GM18526 (cell line): ENCODE data around the gene HS6ST3.

ENCODE experiments used
- POLR2A ChIP-seq: IDR thresholded peaks from 3 replicates; pipeline ENCODE4 v1.6.1; 2011; ENCODE audit not compliant: insufficient read length; ENCODE audit errors: extremely low read depth

HS6ST3 gene

DNA sequence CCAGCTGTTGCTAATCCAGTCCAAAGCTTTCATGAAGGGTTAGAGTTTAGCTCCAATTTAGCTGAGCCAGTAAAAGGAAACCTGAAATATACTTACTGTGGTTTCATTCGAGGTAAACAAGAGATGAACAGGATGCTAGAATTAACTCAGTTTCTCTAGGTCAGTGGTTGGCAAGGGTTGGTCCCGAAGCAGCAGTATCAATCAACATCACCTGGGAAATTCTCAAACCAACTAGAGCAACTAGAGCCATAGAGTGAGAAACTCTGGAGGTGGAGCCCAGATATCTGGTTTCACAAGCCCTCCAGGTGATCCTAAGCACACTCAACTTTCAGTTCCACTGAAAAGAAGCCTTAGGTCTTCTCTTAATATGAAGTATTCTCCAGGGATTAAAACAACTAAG lies 527.6 kb downstream of the HS6ST3 start:
- no peak for TF ChIP-seq POLR2A

DNA sequence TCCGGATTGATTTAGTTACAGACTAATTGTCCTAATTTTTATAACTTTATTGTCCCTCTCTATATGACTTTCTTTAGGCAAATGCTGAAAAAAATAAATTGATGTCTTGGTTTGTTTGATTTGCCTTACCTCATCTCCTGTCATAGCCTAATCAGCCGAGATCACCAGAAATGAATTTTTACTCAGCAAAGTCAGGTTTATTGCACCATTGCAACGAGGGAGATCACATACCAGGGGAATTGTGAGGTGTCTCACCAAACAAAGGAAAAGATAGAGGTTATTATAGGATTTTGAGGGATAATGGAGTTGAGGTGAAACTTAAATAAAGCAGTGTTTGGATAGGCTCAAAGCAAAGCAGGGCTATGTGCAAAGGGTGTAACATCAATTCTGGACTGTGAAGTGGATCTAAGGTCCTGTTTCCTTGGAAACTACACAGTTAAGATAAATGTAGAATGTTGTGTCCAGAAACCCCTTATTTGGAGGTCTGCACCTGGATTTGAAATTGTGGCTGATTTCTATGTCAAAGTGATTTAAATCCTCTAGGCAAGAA lies 531.8 kb downstream of the HS6ST3 start:
- TF ChIP-seq POLR2A, result no peak

DNA sequence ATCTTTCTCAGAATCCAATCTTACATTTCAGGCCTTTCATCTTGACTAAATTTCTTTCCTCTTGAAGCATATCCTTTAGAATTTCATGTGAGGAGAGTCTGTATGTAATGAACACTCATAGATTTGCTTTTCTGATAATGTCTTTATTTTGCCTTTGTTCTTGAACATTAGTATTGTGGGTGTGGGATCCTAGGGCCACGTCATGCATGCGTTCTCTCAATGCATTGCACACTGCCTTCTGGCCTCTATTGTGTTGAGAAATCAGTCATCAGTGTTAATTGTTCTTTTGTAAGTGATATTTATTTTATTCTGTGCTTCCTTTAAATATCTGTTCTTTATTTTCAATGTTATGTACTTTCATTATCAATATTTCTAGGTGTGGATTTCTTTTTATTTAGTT lies 539.4 kb downstream of the HS6ST3 start:
- TF ChIP-seq POLR2A, result no peak

DNA sequence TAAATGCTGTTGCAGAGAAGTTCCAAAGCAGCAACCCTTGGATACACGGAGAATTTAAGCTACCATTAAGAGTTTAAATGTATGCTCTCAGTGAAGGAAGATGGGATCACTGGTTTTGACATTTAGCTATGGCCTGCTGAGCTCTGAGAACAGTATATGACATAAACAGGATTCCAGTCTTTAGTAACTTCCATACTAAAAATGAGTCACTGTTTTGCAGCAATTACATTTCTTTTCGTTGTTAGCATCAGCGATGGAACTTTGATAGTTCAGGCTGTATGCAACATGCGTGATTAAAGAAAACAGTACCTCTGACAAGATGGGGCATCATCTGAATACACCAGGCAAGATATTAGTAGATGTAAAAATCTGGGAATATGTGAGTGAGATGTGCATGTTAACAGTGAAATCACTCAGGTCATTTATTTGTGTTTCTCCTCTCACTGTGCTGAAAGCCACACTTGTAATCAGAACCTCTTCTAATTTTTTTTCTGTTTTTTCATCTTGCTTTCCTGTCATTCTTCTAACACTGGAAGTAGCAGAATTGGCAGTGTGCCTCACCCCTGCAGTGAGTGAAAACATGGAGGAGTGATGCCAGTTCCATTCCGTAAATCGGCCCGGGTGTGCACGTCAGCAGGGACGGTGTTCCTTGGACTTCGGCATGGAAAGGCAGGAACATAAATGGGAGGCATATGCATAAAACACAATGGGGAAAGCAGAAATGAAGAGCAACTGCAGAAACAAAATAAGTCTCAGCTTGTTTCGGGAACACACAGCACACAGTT lies 542.8 kb downstream of the HS6ST3 start:
- no peak for TF ChIP-seq POLR2A

DNA sequence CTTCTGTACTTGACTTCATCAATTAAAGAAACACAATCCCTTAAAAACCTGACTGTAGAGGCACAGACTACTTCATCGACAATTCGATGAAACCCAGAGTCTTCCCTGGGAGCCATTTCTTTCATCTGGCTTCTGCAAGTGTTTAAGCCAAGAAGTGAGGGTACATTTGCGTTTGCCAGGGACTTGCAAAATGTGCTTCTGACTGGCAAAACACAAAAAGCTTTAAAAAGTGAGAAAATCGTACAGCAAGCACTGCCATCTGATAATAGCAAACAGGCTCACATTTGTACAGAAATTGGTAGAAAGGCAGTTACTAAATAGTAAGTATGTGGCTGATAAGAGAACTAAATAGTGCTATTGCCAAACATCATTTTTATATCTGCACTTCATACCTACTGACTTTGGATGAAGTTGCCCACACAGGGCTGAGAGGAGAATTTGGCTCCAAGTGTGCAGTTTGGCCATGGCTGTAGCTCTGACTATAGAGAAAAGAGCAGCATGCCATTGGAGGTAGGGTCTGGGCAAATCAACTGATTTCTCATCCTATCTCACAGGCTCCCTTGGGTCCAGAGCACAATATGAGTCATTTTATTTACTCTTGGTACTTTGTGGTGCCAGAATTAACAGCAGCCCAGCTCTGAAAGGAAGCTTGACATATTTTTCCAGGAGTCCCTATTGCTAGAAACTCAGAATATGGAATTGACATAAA lies 546.2 kb downstream of the HS6ST3 start:
- no peak for TF ChIP-seq POLR2A

DNA sequence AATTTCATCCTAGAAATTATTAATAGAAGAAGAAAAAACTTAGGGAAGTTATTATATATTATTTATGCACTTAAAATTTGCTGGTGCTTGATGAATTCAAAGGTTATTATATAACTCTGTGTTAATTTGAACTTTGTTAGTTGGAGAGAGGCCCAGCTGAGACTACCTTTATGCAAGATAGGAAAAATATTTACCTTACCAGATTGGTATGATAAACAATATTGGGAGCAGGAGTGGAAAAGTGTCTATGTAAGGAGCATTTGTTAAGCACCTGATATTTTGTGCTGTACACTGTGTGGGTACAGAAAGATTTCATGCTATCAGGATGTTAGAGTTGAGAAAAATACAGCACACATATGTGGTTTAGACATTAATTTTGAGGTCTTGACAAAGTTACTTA lies 547.1 kb downstream of the HS6ST3 start:
- no peak for TF ChIP-seq POLR2A

DNA sequence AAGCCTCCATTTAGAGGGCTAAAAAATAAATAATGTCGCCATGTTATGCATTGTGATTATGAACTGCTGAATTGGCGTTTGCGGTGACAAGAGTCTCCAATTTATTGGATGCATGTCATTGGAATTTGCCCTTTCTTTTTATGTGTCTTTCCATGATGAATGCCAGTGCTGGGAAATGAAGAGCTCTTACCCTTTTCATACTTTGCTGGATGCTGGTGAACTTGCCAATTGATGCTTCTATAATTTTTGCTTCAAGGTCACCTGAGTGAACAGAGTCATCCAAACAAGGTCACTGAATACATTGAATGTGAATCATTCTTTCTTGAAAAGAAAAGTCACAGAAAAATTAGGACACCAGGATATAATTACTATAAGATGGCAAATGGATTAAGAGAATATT lies 556.2 kb downstream of the HS6ST3 start:
- TF ChIP-seq POLR2A, result no peak

DNA sequence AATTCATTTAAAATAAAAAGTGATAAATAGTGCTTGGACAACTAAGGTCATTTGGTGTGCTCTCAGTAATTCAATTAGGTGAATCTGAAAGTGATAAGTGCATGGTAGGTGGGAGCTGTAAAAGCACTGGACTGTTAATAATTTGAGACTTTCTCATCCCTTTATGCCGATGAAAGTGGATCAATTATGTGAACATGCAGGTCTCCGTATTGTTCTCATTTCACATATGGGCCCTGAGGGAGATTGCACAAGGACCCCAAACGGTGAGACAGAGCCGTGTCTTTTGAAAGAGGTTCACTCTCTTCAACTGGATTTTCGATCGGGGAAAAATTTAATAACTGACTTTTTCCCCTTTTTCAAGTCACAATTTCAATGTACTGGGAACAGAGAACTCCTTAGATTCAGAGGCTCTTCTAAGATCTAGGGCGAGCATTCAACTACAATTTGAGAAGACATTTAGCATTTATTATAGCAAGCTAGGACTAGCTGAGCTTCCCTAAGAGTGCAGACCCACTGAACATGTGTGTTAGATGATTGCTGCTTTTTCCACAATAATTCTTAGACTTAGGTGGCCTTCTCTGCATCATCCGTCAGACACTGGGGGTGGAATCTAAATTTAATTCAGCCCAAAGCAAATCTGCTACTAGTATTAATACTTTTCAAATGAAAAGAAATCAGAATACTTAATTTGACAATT lies 556.8 kb downstream of the HS6ST3 start:
- TF ChIP-seq POLR2A, result no peak

DNA sequence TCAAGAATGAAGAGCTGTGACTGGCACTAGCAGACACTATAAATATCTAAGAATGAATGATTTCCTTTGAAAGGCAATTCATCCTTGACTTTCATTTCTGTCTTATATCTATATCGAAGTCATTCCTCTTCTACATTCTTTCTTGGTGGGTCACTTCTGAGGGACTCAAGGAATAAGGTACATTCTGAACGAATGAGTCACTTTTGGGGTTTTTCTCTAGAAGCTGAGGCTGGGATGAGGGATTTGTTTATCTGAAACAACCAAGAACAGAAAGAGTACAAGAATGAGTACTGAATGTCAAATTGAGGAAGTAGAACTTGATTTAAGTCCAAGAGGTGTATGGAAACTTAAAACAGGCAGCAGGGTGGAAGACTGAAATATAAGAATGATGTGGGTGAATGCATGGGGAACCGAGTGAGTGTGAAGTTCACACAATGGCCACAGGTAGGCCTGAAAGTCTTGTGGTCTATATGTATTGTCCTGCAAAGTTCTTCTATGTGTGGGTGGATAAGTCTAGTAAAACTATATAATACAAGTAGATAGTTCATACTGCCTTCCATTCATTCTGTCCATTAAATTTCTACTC lies 560.5 kb downstream of the HS6ST3 start:
- no peak for TF ChIP-seq POLR2A

DNA sequence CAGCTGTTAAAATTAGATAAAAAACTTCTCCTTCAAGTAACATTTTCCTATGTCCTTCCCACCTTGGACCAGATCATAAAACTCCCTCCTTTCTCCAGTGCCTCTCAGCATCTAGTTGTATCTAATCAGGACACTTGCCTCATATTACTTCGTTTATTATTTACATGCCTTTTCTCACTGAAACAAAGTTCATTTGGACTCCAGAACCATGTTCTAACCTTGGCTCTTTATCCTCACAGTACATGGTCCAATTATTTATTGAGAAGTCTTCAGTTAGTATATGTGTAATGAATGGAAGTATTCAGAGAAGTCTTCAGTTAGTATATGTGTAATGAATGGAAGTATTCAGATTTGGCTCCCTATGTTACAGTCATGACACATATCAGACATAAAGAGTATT lies 561.7 kb downstream of the HS6ST3 start:
- TF ChIP-seq POLR2A, result no peak

DNA sequence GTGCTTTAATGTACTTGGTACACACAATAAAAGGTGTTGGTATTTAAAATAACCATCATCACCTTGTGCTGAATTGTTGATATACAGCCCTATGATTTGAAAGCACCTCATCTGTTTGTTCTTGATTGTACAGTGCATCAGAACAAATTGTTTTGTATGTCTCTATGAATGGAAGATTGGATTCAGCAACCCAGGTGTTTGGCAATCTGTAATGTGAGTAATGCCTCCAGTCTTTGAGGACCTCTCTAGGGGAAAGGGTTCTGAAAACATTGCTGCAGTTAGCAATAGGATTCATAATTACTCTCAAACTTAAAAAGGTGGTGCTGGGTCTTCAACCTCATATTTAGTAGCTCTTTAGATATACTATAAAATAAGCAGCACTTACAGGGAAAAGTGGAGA lies 562.6 kb downstream of the HS6ST3 start:
- no peak for TF ChIP-seq POLR2A

DNA sequence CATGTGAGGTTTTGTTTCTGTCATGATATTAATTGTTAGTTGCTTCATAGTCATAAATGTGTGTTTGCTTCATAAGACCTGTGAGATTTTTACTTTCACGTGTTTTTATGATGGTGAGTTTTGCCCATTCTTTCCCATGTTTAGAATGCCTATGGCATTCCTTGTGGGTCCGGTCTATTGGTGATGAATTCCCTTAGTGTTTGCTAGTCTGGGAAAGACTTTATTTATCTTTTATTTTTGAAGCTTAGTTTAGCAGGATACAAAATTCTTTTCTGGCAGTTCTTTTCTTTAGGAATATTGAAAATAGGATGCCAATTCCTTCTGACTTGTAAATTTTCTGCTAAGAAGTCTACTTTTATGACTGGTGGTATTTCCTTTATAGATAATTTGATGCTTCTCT lies 571.7 kb downstream of the HS6ST3 start:
- TF ChIP-seq POLR2A, result no peak

DNA sequence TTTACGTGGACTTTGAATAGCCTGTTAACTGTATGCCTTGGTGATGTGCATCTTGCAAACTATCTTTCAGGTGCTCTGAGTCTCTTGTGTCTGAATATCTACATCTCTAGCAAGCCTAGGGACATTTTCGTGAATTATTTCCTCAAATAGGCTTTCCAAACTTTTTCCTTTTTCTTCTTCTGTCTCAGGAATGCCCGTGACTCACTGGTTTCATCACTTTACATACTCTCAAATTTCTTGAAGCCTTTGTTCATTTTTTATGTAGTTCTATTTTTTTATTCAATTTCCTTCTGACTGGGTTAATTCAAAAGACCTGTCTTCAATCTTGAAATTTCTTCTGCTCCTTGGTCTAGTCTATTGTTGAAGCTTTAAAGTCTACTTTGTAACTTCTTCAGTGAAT lies 572.1 kb downstream of the HS6ST3 start:
- no peak for TF ChIP-seq POLR2A

DNA sequence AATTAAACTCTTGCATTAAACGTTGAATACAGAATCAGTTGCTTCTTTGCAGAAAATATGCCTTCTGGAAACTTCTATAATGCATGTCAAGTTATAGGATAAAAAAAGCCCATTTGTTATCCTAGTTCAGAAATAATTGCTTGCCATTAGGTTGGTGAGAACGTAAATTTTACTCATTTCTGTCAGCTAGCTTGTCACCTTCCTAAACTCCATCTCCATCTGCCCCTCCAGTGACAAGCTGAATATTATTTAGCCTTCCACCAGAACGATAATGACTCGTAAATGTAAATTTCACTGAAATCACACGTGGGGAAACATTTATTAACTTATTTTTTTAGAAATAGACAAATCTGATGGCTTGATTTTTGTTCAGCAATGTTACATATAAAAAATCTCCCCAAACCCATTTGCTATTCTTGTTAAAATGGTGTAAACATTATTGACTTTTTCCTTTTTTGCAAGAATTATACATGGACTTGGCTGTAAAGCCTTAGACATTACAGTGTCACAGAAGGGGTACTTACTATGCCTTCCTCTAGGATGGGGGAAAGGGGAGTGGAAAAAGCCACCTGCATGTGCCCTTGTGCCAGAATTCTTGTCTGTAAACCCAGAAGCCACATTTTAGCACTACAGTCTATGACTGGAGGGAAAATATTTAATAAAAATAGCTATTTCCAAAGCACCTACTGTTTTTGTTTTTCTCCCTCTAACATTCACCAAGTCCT lies 577.5 kb downstream of the HS6ST3 start:
- no peak for TF ChIP-seq POLR2A

DNA sequence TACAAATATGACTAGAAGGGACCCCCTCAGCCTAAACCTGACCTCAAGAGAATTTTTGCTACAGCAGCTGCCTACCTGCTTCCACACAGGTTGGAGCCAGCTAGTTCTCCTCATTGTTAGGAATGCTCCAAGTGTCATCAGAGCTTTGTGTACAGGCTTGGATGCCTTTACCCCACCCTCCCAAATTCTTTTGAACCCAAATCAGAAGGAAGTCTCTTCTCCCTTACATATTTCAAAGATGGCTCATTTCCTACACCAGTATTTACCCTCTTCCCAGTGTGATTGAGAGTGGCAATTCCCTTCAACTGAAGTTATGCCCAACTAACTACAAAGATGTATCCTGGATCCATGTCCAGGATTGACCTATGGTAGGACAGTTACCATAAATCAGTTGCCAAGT lies 581.2 kb downstream of the HS6ST3 start:
- TF ChIP-seq POLR2A, result no peak

DNA sequence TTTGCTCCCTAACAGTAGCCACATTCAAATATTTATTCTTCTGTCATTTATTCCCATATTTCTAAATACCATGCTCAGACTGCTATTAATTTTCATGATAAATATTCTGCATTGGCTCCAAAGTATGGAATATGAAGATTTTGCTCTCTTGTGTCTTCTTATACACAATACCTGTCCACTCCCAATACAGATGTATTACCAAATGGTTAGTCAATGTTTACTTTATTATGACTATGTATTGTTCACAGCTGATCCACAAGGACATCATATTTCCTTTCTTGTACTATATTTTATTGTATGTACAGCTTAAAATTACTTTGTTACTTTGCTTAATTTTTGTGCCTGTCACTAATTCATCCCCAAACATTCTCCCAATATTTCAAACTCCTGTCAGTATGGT lies 582.1 kb downstream of the HS6ST3 start:
- no peak for TF ChIP-seq POLR2A
